B cell (primary cell): Measurements from ENCODE around the gene TPP1. TPM values are rescaled to one million over a fixed set of nuclear protein-coding genes. Genes with fewer than 3 reads are reported as not detected.

Source experiments
- ATAC-seq: fragments of 200-7000 bp; cut with Tn5 transposase; one replicate; pipeline ENCODE4 v1.10.0; 2021; ENCODE audit warnings: low read depth, mild to moderate bottlenecking, moderate number of reproducible peaks, moderate library complexity
- CTCF ChIA-PET: fragments of 350-600 bp; sonication (Branson Sonifier 250); formaldehyde crosslinking; loops from one replicate; lab custom pipeline; 2021; ENCODE audit warnings: antibody characterized with exemption, inconsistent platforms; lab: Charles Lee
- POLR2A ChIA-PET: fragments of 350-600 bp; sonication (Branson Sonifier 250); formaldehyde crosslinking; loops from one replicate; lab custom pipeline; 2021; ENCODE audit warnings: antibody characterized with exemption; lab: Charles Lee
- DNase-seq: peaks from one replicate; pipeline ENCODE4 v3.0.0; 2013
- H2AFZ ChIP-seq: 2 replicates; pipeline ENCODE4 v1.6.1; 2012; ENCODE audit warnings: mild to moderate bottlenecking, low read depth, low read length; ENCODE audit not compliant: insufficient read depth, poor library complexity, severe bottlenecking
- H3K27ac ChIP-seq, 2 donors: 1 replicate in 1 of 2; 2 replicates in 1 of 2; pipeline ENCODE4 v1.5.1; 2012 to 2013; ENCODE audit warnings: low read length in 2 of 2, mild to moderate bottlenecking in 2 of 2, moderate library complexity in 1 of 2
- H3K27me3 ChIP-seq, 4 experiments: fragments of 200-600 bp in 1 of 4; sonication (generic) in 1 of 4; replicated peaks in 1 of 4; 1 replicate in 2 of 4; 2 replicates in 2 of 4; pipeline versions ENCODE4 v1.6.1 to v1.7.0; 2013 to 2016; ENCODE audit warnings: low read length in 3 of 4, mild to moderate bottlenecking in 2 of 4, mixed read lengths in 1 of 4, moderate library complexity in 1 of 4; ENCODE audit not compliant: insufficient read depth in 4 of 4, control insufficient read depth in 3 of 4; ENCODE audit errors: control extremely low read depth in 1 of 4
- H3K36me3 ChIP-seq, 2 experiments: replicated peaks in 1 of 2; 1 replicate in 1 of 2; 2 replicates in 1 of 2; pipeline versions ENCODE4 v1.6.1 to v1.7.1; 2013; ENCODE audit warnings: low read length in 1 of 2; ENCODE audit not compliant: insufficient read depth in 2 of 2, control insufficient read depth in 1 of 2; ENCODE audit errors: control extremely low read depth in 1 of 2, extremely low read depth in 1 of 2
- H3K4me1 ChIP-seq, 2 donors: fragments of 200-600 bp in 1 of 2; sonication (generic) in 1 of 2; 1 replicate in 1 of 2; 2 replicates in 1 of 2; pipeline versions ENCODE4 v1.5.1 to v1.6.1; 2013 to 2017; ENCODE audit warnings: low read length in 2 of 2; ENCODE audit not compliant: control insufficient read depth in 2 of 2, insufficient read depth in 2 of 2
- H3K4me2 ChIP-seq: replicated peaks from 2 replicates; pipeline ENCODE3; 2012; ENCODE audit warnings: mild to moderate bottlenecking, low read depth, low read length; ENCODE audit not compliant: poor library complexity, severe bottlenecking
- H3K4me3 ChIP-seq, 5 experiments: fragments of 200-600 bp in 1 of 5; sonication (generic) in 1 of 5; 1 replicate in 3 of 5; 2 replicates in 2 of 5; pipeline versions ENCODE4 v1.5.1 to v1.7.0; 2011 to 2016; ENCODE audit warnings: low read length in 4 of 5, mild to moderate bottlenecking in 4 of 5, low read depth in 2 of 5, control low read depth in 1 of 5, moderate library complexity in 1 of 5; ENCODE audit not compliant: insufficient read depth in 1 of 5; ENCODE audit errors: control extremely low read depth in 1 of 5, extremely low read depth in 1 of 5
- H3K79me2 ChIP-seq: fragments of 200-600 bp; sonication (generic); one replicate; pipeline ENCODE4 v1.6.0; 2016; ENCODE audit warnings: low read length; ENCODE audit not compliant: control insufficient read depth, insufficient read depth
- H3K9ac ChIP-seq: fragments of 200-600 bp; sonication (generic); 2 replicates; pipeline ENCODE4 v1.6.1; 2017; ENCODE audit warnings: mild to moderate bottlenecking, low read length, moderate library complexity
- H3K9me3 ChIP-seq, 3 donors: one replicate each; pipeline versions ENCODE4 v1.6.1 to v1.7.1; 2013; ENCODE audit warnings: low read length in 2 of 3; ENCODE audit not compliant: control insufficient read depth in 2 of 3, insufficient read depth in 1 of 3; ENCODE audit errors: control extremely low read depth in 1 of 3
- H4K20me1 ChIP-seq: 2 replicates; pipeline ENCODE4 v1.6.0; 2012; ENCODE audit warnings: mild to moderate bottlenecking, low read length; ENCODE audit not compliant: insufficient read depth, control insufficient read depth, poor library complexity, severe bottlenecking
- H3K27ac Mint-ChIP-seq: one replicate; pipeline ENCODE4 v1.8.0; 2021; ENCODE audit warnings: mixed read lengths
- H3K27me3 Mint-ChIP-seq: one replicate; pipeline ENCODE4 v1.8.0; 2021; ENCODE audit warnings: mixed read lengths
- H3K4me1 Mint-ChIP-seq: one replicate; pipeline ENCODE4 v1.8.0; 2021; ENCODE audit warnings: mixed read lengths
- H3K4me3 Mint-ChIP-seq: one replicate; pipeline ENCODE4 v1.8.0; 2021; ENCODE audit warnings: mixed read lengths
- H3K9me3 Mint-ChIP-seq: one replicate; pipeline ENCODE4 v1.8.0; 2022; ENCODE audit warnings: mixed read lengths; ENCODE audit not compliant: insufficient read depth
- EZH2 ChIP-seq: IDR thresholded peaks from 2 replicates; pipeline ENCODE4 v1.6.1; 2012; ENCODE audit warnings: borderline replicate concordance, low read depth, mild to moderate bottlenecking, moderate library complexity, low read length; ENCODE audit not compliant: insufficient read depth, poor library complexity, severe bottlenecking
- WGBS: methylation state at CpG from one replicate; pipeline ENCODE4 v1.1.5; 2013; ENCODE audit warnings: missing lambda C conversion rate; ENCODE audit not compliant: insufficient coverage; 5-methylcytosine and 5-hydroxymethylcytosine counted together
- intact Hi-C: fragments of 100-400 bp; cut with micrococcal nuclease; formaldehyde crosslinking; loops from one replicate; pipeline ENCODE4 v1.10.0; 2022
- polyA plus RNA-seq: library from polyadenylated mRNA; depleted of rRNA; stranded (reverse); fragments of >200 nt; gene quantifications from 2 replicates; pipeline ENCODE4 v1.2.3, GENCODE V29; 2012
- total RNA-seq, 2 donors: library from RNA; stranded (reverse); fragments of 120-200 nt in 1 of 2; gene quantifications; 1 replicate in 1 of 2; 2 replicates in 1 of 2; pipeline versions ENCODE4 v1.2.3 to v1.2.4, GENCODE V29; 2013 to 2022
- TF ChIP-seq, protein P1 (sequence below): fragments of 200-600 bp; IDR thresholded peaks from one replicate; pipeline ENCODE4 v1.8.0; 2022; ENCODE audit warnings: antibody characterized with exemption, mild to moderate bottlenecking

TPP1 gene
- total and polyA plus RNA-seq, 2 donors (not counting 1 experiment from before 2014, with no cell fraction given) = 133 to 191 TPM

DNA sequence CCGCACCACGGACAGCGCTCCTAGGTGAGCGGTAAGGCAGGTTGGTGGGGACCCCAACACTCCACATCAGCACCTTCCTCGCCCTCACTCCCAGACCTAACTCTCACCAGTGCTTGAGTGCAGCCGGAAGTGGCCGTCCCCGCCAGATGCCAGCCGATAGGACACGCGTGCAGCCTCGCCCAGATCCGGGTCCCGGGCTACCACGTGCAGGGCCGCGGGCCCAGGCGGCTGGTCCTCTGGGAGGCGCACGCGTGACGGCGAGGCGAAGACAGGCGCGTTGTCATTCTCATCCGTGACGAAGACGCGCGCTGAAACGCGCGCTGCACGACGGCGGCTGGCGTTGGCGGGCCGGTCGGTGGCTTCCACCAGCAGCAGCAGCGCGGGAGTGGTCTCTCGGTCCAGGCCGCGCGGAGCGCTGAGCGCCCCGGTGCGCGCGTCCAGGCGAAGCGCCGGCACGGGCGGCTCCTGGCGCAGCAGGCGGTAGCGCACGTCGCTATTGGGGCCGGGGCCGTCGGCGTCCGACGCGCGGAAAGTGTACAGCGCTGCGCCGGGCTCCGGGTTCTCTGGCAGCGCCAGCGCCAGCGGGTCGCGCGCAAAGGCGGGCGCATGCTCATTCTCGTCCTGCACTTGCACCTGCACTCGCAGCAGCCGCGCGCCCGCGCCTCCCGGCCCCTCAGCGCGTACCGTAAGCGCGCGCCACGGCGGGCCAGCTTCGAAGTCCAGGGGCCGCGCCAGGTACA is 10.8 kb upstream of the TPP1 start:
- H3K79me2 ChIP-seq = no peaks in the 10 kb centered on the region
- intact Hi-C loops = no loop called here
- TF ChIP-seq EZH2 = no peak
- TF ChIP-seq, protein P1, sequence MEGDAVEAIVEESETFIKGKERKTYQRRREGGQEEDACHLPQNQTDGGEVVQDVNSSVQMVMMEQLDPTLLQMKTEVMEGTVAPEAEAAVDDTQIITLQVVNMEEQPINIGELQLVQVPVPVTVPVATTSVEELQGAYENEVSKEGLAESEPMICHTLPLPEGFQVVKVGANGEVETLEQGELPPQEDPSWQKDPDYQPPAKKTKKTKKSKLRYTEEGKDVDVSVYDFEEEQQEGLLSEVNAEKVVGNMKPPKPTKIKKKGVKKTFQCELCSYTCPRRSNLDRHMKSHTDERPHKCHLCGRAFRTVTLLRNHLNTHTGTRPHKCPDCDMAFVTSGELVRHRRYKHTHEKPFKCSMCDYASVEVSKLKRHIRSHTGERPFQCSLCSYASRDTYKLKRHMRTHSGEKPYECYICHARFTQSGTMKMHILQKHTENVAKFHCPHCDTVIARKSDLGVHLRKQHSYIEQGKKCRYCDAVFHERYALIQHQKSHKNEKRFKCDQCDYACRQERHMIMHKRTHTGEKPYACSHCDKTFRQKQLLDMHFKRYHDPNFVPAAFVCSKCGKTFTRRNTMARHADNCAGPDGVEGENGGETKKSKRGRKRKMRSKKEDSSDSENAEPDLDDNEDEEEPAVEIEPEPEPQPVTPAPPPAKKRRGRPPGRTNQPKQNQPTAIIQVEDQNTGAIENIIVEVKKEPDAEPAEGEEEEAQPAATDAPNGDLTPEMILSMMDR = no peak
- H3K4me3 ChIP-seq = no peak overlapping the region
- WGBS = 98% methylated on average over 102 of the region's 102 CpGs
- H2AFZ ChIP-seq = no peak overlapping the region
- Mint-ChIP-seq H3K4me3 (no peak overlapping the region), H3K27ac (no peak overlapping the region), H3K27me3 (no peaks in the 10 kb centered on the region), H3K4me1 (peaks cover 22% of the 10 kb centered on the region), H3K9me3 (no peaks in the 10 kb centered on the region)
- no peaks in the 10 kb centered on the region for H3K36me3 ChIP-seq
- peaks cover 8 to 15% of the 10 kb centered on the region in 2 donors for H3K4me1 ChIP-seq
- no peak overlapping the region for H3K9ac ChIP-seq
- DNase-seq = no peak
- CTCF ChIA-PET = no interaction called here
- H3K4me2 ChIP-seq = no peak overlapping the region
- H3K27me3 ChIP-seq = no peaks in the 10 kb centered on the region
- no peak for ATAC-seq
- POLR2A ChIA-PET = no interaction called here
- H3K9me3 ChIP-seq = no peaks in the 10 kb centered on the region
- no peaks in the 10 kb centered on the region for H4K20me1 ChIP-seq
- H3K27ac ChIP-seq = no peak overlapping the region

DNA sequence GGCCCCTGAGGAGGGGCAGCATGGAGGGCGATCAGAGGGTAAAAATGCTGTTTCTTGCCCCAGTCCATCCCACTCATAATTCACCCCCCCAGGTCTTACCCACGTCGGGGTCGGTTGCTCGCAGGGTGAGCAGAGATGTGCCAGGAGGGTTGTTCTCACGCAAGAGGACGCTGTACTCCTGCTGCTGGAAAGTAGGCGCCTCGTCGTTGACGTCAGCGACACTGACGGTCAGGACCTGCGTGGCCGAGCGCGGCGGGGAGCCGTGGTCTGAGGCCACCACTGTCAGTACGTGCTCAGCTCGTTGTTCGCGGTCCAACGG is 10.3 kb upstream of the TPP1 start:
- intact Hi-C loops = no loop called here
- Histone ChIP-seq H3K4me3 (no peak overlapping the region), H4K20me1 (no peaks in the 10 kb centered on the region), H3K79me2 (no peaks in the 10 kb centered on the region), H3K9me3 (no peaks in the 10 kb centered on the region), H3K9ac (no peak overlapping the region), H3K4me1 (peaks cover 8 to 15% of the 10 kb centered on the region in 2 donors), H3K27ac (no peak overlapping the region), H3K4me2 (no peak overlapping the region), H3K36me3 (no peaks in the 10 kb centered on the region), H3K27me3 (no peaks in the 10 kb centered on the region), H2AFZ (no peak overlapping the region)
- no peak for TF ChIP-seq EZH2
- TF ChIP-seq, protein P1 = no peak
- no peak overlapping the region for H3K4me3 Mint-ChIP-seq
- 93% methylated on average over 23 of the region's 24 CpGs for WGBS
- POLR2A ChIA-PET = no interaction called here
- CTCF ChIA-PET = interaction anchor here (2.1 kb wide), 1 partner anchor 38 kb away, joined by 7 read pairs; no protein-coding TSS in a partner anchor
- H3K9me3 Mint-ChIP-seq = no peaks in the 10 kb centered on the region
- H3K27ac Mint-ChIP-seq = peak overlapping the region; percentile 37
- no peaks in the 10 kb centered on the region for H3K27me3 Mint-ChIP-seq
- DNase-seq (no peak), ATAC-seq (no peak)
- peaks cover 22% of the 10 kb centered on the region for H3K4me1 Mint-ChIP-seq
